Endothelial cell of umbilical vein (primary cell): ENCODE results near the gene SMAD7. TPM values are rescaled to one million over a fixed set of nuclear protein-coding genes. Genes with fewer than 3 reads are reported as not detected.

Experiments
- BruUV-seq: library from RNA; stranded (reverse); fragments of 400-500 nt; replicated peaks from 2 replicates; lab custom pipeline; 2021; lab: Mats Ljungman, UMichigan
- CTCF ChIA-PET: fragments of 300-600, 350-600 bp; sonication (Branson Sonifier 250); formaldehyde crosslinking; loops from one replicate; lab custom pipeline; 2021; ENCODE audit warnings: antibody characterized with exemption, inconsistent platforms; lab: Charles Lee
- POLR2A ChIA-PET: fragments of 300-600, 350-600 bp; sonication (Branson Sonifier 250); formaldehyde crosslinking; loops from one replicate; lab custom pipeline; 2021; ENCODE audit warnings: antibody characterized with exemption, inconsistent platforms; lab: Charles Lee
- DNase-seq: peaks from one replicate; pipeline ENCODE4 v3.0.0-alpha.2; 2011; ENCODE audit warnings: low read depth, low spot score
- FAIRE-seq: peaks from 2 replicates; lab custom pipeline; 2011; peaks lifted over from hg19 to GRCh38; lab: Jason Lieb, UNC
- H2AFZ ChIP-seq: 2 replicates; pipeline ENCODE4 v1.6.0; 2012; ENCODE audit warnings: low read depth, low read length, control low read depth, inconsistent platforms
- H3K27ac ChIP-seq: 2 replicates; pipeline ENCODE4 v1.5.1; 2011; ENCODE audit warnings: low read depth, mild to moderate bottlenecking, control low read depth, low read length, moderate library complexity; ENCODE audit not compliant: insufficient read depth
- H3K27me3 ChIP-seq, 2 experiments: 2 replicates each; pipeline versions ENCODE4 v1.6.0 to v1.6.1; 2011; ENCODE audit warnings: low read length in 2 of 2, mixed read lengths in 1 of 2; ENCODE audit not compliant: control insufficient read depth in 2 of 2, insufficient read depth in 2 of 2
- H3K36me3 ChIP-seq, 2 experiments: 2 replicates in 1 of 2; 3 replicates in 1 of 2; pipeline ENCODE4 v1.5.1; 2011; ENCODE audit warnings: low read length in 2 of 2, mild to moderate bottlenecking in 1 of 2, moderate library complexity in 1 of 2; ENCODE audit not compliant: control insufficient read depth in 2 of 2, insufficient read depth in 2 of 2; ENCODE audit errors: extremely low read depth in 1 of 2
- H3K4me1 ChIP-seq: 3 replicates; pipeline ENCODE4 v1.5.1; 2011; ENCODE audit warnings: mild to moderate bottlenecking, low read length; ENCODE audit not compliant: control insufficient read depth, insufficient read depth; ENCODE audit errors: extremely low read depth
- H3K4me2 ChIP-seq: 2 replicates; pipeline ENCODE4 v1.6.1; 2011; ENCODE audit warnings: low read length, control low read depth, mixed read lengths; ENCODE audit not compliant: insufficient read depth
- H3K4me3 ChIP-seq, 3 experiments: fragments of 200-600 bp in 1 of 3; sonication (generic), shearing (Covaris generic) in 1 of 3; replicated peaks in 1 of 3; 2 replicates each; pipeline ENCODE4 v1.5.1; 2011 to 2016; ENCODE audit warnings: control low read depth in 3 of 3, low read length in 3 of 3, mild to moderate bottlenecking in 2 of 3, inconsistent platforms in 1 of 3, low read depth in 1 of 3, moderate library complexity in 1 of 3; ENCODE audit not compliant: insufficient read depth in 1 of 3
- H3K79me2 ChIP-seq: 2 replicates; pipeline ENCODE4 v1.6.0; 2012; ENCODE audit warnings: low read length, inconsistent platforms; ENCODE audit not compliant: control insufficient read depth, insufficient read depth
- H3K9ac ChIP-seq: replicated peaks from 2 replicates; pipeline ENCODE3; 2011; ENCODE audit warnings: low read length, control low read depth; ENCODE audit not compliant: insufficient read depth; ENCODE audit errors: extremely low read depth
- H3K9me1 ChIP-seq: replicated peaks from 3 replicates; pipeline ENCODE4 v1.6.0; 2011; ENCODE audit warnings: mild to moderate bottlenecking, low read length; ENCODE audit not compliant: control insufficient read depth, insufficient read depth; ENCODE audit errors: extremely low read depth
- H3K9me3 ChIP-seq: replicated peaks from 2 replicates; pipeline ENCODE4 v1.5.1; 2012; ENCODE audit warnings: low read length, inconsistent platforms; ENCODE audit not compliant: control insufficient read depth, insufficient read depth
- H4K20me1 ChIP-seq: replicated peaks from 2 replicates; pipeline ENCODE3; 2011; ENCODE audit warnings: mild to moderate bottlenecking, low read length; ENCODE audit not compliant: control insufficient read depth, insufficient read depth; ENCODE audit errors: extremely low read depth
- EZH2 ChIP-seq: IDR thresholded peaks from 2 replicates; pipeline ENCODE4 v1.6.1; 2012; ENCODE audit warnings: borderline replicate concordance, low read depth, mild to moderate bottlenecking, moderate library complexity, low read length, inconsistent platforms; ENCODE audit not compliant: severe bottlenecking
- FOS ChIP-seq: IDR thresholded peaks from 2 replicates; pipeline ENCODE4 v1.6.1; 2011; ENCODE audit warnings: mild to moderate bottlenecking, low read length, moderate library complexity, borderline replicate concordance; ENCODE audit not compliant: insufficient read depth
- GATA2 ChIP-seq: IDR thresholded peaks from 2 replicates; pipeline ENCODE4 v1.7.0; 2011; ENCODE audit warnings: low read depth, mild to moderate bottlenecking, moderate library complexity, mixed read lengths, low read length; ENCODE audit not compliant: insufficient read length, insufficient read depth
- JUN ChIP-seq: IDR thresholded peaks from 2 replicates; pipeline ENCODE4 v1.6.1; 2011; ENCODE audit warnings: borderline replicate concordance, low read depth; ENCODE audit not compliant: insufficient read length, insufficient read depth
- MYC ChIP-seq: IDR thresholded peaks from one replicate; pipeline ENCODE4 v1.6.1; 2011; ENCODE audit warnings: mild to moderate bottlenecking, low read depth, low read length
- POLR2A ChIP-seq: IDR thresholded peaks from 2 replicates; pipeline ENCODE4 v1.6.1; 2012; ENCODE audit warnings: low read depth, mild to moderate bottlenecking, control low read depth, low read length
- POLR2AphosphoS5 ChIP-seq: IDR thresholded peaks from 2 replicates; pipeline ENCODE4 v1.6.1; 2012; ENCODE audit warnings: low read depth, mild to moderate bottlenecking, control low read depth, low read length, moderate library complexity; ENCODE audit not compliant: insufficient read depth
- dilution Hi-C: fragments of 300-500 bp; cut with MboI; formaldehyde crosslinking; loops from one replicate; pipeline ENCODE4 v1.15.0; 2019; ENCODE audit warnings: low sequenced_read_pairs; ENCODE audit not compliant: extremely low pct_ligation_motif_present
- intact Hi-C: fragments of 100-400 bp; cut with micrococcal nuclease; formaldehyde crosslinking; loops from one replicate; pipeline ENCODE4 v1.10.0; 2022
- polyA plus RNA-seq, 4 experiments: library from polyadenylated mRNA; depleted of rRNA in 3 of 4; stranded (reverse) in 3 of 4; unstranded in 1 of 4; fragments of >200 nt; gene quantifications; 2 replicates each; pipeline versions ENCODE4 v1.2.1 to v1.2.3, GENCODE V29; 2011 to 2012; ENCODE audit warnings: missing spikeins in 1 of 4
- total RNA-seq: library from RNA; stranded (reverse); gene quantifications from 2 replicates; pipeline ENCODE4 v1.2.3, GENCODE V29; 2021
- TF ChIP-seq, protein P1 (sequence below): IDR thresholded peaks from 2 replicates; pipeline ENCODE4 v1.6.1; 2011; ENCODE audit not compliant: insufficient read depth, insufficient read length
- TF ChIP-seq, protein P2 (sequence below), 2 donors: IDR thresholded peaks; 1 replicate in 1 of 2; 2 replicates in 1 of 2; pipeline ENCODE4 v1.5.1; 2011; ENCODE audit warnings: low read length in 2 of 2, mild to moderate bottlenecking in 2 of 2, moderate library complexity in 2 of 2, control low read depth in 1 of 2, inconsistent platforms in 1 of 2, low read depth in 1 of 2; ENCODE audit not compliant: insufficient read depth in 1 of 2; ENCODE audit errors: extremely low read depth in 1 of 2

The SMAD7 gene
- total and polyA plus RNA-seq, 2 donors (not counting 3 experiments of a cell fraction or from before 2014, with no cell fraction given), result 3.6 to 8.0 TPM

DNA sequence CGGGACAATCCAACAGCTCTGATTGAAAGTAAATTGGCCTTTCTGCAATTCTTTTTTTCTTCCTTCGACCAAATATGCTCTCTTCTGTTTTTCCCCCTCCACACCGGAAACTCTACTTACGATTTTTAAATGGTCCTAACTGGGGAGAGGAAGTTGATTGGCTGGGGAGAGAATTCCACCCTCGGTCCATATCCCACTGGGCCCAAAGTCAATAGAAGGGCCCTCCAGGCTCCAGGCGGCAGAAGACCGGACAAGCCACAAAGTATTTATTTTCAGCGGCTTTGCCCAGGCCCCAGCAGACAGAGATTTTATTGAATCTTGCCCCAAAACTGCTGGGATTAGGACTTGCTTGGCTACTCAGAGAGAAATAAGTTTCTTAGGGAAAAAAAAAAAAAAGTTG lies 37.1 kb upstream of the SMAD7 start:
- FAIRE-seq (no peak), DNase-seq (no peak)
- TF ChIP-seq POLR2AphosphoS5, result no peak
- TF ChIP-seq, protein P1, sequence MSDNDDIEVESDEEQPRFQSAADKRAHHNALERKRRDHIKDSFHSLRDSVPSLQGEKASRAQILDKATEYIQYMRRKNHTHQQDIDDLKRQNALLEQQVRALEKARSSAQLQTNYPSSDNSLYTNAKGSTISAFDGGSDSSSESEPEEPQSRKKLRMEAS, result no peak
- no peak for TF ChIP-seq EZH2
- intact Hi-C loops, result no loop called here
- CTCF ChIA-PET, result interaction anchor here (0.9 to 1.4 kb wide), 2 partner anchors 9 to 19 kb away, joined by 3 to 4 read pairs; no protein-coding TSS in a partner anchor
- Histone ChIP-seq H3K27me3 (no peaks in the 10 kb centered on the region), H3K4me1 (no peaks in the 10 kb centered on the region), H2AFZ (no peak overlapping the region), H3K79me2 (no peaks in the 10 kb centered on the region), H3K27ac (no peak overlapping the region), H3K9ac (no peak overlapping the region), H3K4me2 (no peak overlapping the region), H3K9me1 (no peaks in the 10 kb centered on the region), H4K20me1 (no peaks in the 10 kb centered on the region), H3K9me3 (no peaks in the 10 kb centered on the region), H3K36me3 (no peaks in the 10 kb centered on the region), H3K4me3 (no peak overlapping the region)
- POLR2A ChIA-PET, result no interaction called here
- dilution Hi-C loops, result no loop called here
- no TSS peak for BruUV-seq

DNA sequence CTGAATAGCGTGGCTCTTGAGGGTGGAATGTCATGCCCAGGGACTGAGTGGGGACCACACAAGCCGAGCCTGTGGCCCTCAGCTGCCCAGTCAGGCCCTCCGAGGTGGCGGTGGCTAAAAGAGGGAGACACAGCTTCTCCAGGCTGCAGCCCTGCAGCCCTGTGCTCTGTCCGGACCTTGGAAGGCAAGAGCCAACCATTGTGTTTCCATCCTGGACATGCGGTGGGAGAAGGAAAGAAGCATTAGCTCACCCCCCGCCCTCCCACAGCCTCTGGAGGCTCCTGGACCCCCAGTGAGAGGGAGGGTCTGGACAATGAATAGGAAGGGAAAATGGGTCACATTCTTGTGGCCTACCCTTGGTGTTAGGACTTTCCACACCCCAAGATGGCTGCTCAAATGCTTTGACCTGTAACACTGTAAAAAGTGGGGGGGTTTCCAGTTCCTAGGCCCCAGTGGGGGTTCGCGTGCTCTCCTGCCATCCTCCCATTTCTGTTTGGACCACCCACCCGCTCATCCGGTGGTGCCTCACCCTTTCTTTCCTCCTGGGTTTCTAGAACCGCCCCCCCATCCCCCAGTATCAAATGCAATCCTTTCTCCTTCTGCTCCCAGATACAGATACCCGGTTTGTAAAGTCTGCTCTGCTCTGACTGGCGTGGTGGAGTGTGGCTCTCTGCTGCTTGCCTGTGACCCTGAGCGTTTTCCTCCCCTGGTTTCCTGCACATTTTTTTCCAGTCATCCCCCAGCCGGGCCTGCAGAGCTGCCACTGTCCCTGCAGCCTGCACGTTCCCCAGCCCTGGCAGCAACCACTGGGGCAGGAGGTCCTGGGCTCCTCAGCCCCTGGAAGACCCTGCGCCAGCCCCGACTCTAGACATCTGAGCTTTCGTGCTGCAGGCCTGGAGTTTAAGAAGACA lies 36.3 kb upstream of the SMAD7 start:
- H2AFZ ChIP-seq, result no peak overlapping the region
- POLR2A ChIA-PET, result no interaction called here
- no peak overlapping the region for H3K27ac ChIP-seq

More for the DNA sequence above, 36.3 kb upstream of the SMAD7 start:
- DNase-seq, result no peak
- Histone ChIP-seq H3K9me1 (no peaks in the 10 kb centered on the region), H3K9ac (no peak overlapping the region), H3K79me2 (no peaks in the 10 kb centered on the region), H3K4me1 (peaks cover 3% of the 10 kb centered on the region), H3K4me2 (no peak overlapping the region), H3K4me3 (no peak overlapping the region), H3K27me3 (no peaks in the 10 kb centered on the region), H3K9me3 (no peaks in the 10 kb centered on the region), H4K20me1 (no peaks in the 10 kb centered on the region), H3K36me3 (no peaks in the 10 kb centered on the region)
- TF ChIP-seq, protein P2, sequence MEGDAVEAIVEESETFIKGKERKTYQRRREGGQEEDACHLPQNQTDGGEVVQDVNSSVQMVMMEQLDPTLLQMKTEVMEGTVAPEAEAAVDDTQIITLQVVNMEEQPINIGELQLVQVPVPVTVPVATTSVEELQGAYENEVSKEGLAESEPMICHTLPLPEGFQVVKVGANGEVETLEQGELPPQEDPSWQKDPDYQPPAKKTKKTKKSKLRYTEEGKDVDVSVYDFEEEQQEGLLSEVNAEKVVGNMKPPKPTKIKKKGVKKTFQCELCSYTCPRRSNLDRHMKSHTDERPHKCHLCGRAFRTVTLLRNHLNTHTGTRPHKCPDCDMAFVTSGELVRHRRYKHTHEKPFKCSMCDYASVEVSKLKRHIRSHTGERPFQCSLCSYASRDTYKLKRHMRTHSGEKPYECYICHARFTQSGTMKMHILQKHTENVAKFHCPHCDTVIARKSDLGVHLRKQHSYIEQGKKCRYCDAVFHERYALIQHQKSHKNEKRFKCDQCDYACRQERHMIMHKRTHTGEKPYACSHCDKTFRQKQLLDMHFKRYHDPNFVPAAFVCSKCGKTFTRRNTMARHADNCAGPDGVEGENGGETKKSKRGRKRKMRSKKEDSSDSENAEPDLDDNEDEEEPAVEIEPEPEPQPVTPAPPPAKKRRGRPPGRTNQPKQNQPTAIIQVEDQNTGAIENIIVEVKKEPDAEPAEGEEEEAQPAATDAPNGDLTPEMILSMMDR (IDR thresholded peaks at IDR 0.05; ENCODE audit: extremely low read depth in 1 of 2, insufficient read depth in 1 of 2, low read depth in 1 of 2, low read length in 2 of 2), result no peak
- TF ChIP-seq, protein P1, result no peak
- TF ChIP-seq EZH2 (no peak), POLR2AphosphoS5 (no peak), FOS (no peak), GATA2 (no peak), MYC (no peak), JUN (no peak), POLR2A (no peak)
- dilution Hi-C loops, result no loop called here
- intact Hi-C loops, result no loop called here
- BruUV-seq, result no TSS peak
- CTCF ChIA-PET, result interaction anchor here (0.9 to 1.4 kb wide), 2 partner anchors 10 to 19 kb away, joined by 3 to 4 read pairs; no protein-coding TSS in a partner anchor
- no peak for FAIRE-seq
